HG02938 (cell line): ENCODE measurements around the gene ROM1.
A peak's percentile ranks its signal among the peaks of the same experiment; 100 is the strongest.
"Not testable (repeated sequence)": the region's sequence is repeated elsewhere in the genome, so short reads cannot be mapped to it uniquely, and the experiment has no call there.

Source experiments
- ATAC-seq: cut with Tn5 transposase; IDR thresholded peaks from one replicate; pipeline ENCODE4 v1.9.1; 2021; ENCODE audit warnings: mild to moderate bottlenecking, moderate library complexity; ENCODE audit not compliant: unreplicated experiment

ROM1 gene

GRCh38 chr11:62581735-62582134 lies 31.3 kb upstream of the ROM1 start:
- ATAC-seq = not testable (repeated sequence)

GRCh38 chr11:62585356-62585755 lies 27.7 kb upstream of the ROM1 start:
- ATAC-seq = not testable (repeated sequence)

GRCh38 chr11:62588966-62589637 lies 24.0 kb upstream of the ROM1 start:
- no peak for ATAC-seq

DNA sequence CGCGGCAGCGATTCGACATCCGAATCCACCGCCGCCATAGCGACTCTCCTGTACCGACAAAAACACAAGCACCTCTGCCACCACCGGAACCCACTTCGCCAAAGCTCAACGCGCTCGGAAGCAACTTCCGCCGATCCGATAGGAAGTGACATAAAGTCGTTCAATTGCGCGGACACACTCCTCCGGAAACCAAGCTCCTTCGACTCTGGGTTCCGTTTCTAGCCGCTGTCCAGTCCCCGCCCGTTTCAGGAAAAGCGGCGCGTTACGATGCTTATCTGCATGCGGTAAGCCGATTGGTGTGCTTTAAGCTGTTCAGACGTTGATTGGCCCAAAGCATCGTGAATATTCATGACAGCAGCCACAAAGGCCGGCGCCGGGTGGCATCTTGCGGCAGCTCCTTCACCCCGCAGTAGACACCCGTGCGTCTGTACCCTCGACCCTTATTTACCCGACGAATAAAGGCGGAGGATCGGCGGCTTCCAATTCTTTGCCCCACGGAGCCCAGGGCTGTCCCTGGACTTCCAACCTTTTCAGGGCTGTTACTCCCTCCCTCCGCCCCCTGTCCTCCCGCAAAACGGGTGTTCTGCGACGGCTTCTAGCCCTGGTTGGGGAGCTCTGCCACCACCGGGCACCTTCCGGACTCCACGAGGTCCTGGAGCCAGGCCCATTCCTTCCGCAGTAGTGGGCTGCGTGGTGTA lies 21.5 kb upstream of the ROM1 start, which contains the start of gene TUT1:
Gene TUT1 (minus strand): TSS at position 76 of the 698 bp plus-strand sequence. CDS start 38 bp downstream, at position 38.
- peak; percentile 87 for ATAC-seq

- ATAC-seq = no peak
These were observed 20.8 kb upstream of the ROM1 start for GRCh38 chr11:62592146-62592815.

DNA sequence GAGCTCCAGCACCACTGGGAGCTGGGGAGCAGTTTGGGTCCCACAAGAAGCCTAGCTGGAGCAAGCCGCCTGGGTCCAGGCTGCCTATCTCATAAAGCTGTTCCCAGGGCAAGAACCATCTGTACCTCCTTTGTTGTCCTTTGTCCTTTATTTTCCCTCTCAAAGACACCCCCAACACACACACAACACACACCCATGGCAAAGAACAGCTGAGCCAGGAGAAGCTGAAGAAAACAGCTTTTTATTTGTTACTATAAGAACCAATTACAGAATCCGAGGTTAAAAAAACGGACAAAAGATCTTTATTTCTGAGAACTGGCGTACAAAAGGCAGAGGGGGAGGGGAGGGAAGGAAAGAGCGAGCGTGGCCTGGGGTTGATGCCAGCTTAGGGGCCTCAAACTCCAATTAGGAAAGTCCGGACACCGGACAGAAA lies 20.1 kb upstream of the ROM1 start:
- ATAC-seq = no peak

DNA sequence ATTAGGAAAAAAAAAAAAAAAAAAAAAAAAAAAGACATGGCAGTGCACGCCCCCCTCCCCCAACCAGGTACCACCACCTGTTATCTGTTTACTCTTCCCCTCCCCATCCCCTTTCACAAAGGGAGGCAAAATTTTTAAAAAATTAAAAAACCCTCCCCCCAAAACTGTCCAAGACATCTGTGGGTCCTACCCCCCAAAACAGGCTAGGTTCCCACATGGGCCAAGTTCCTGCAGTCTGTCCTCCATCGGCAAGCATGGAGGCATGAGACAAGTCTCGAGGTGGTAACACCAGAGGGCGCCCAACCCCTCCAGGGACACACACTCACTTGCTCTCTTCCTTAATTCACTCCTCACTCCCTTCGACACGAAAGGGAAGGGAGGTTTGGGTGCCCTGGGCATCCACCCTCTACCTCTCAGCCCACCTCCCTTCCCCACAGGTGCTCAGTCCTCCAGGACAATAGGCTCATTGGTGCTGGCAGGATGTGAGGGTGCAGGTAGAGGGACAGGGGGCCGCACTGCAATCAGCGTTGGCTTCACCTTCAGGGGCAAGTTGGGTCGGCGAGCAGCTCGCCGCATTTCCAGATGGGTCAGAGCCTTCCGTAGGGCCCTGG lies 19.5 kb upstream of the ROM1 start:
- ATAC-seq = no peak

DNA sequence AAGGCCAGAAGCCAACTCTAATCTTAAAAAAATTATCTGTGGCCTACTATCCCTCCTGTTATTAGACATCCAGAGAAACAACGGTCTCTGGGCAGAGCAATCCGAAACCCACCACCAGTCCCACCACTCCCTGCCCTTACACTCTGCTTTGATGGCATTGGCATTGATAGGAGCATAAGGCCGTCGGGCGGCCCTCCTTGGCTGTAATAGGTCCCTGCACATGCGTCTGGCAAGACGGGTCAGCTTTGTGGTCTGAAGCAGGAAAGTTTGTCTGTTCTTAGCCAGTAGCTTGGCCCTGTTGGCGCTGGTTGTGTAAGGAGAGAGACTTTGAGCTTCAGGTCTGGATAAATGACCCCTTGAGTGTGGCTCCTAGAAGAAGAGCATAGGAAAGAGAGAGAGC lies 17.9 kb upstream of the ROM1 start:
- no peak for ATAC-seq

- ATAC-seq = peak; percentile 35
These were observed 13.9 kb upstream of the ROM1 start for GRCh38 chr11:62599069-62599696.

DNA sequence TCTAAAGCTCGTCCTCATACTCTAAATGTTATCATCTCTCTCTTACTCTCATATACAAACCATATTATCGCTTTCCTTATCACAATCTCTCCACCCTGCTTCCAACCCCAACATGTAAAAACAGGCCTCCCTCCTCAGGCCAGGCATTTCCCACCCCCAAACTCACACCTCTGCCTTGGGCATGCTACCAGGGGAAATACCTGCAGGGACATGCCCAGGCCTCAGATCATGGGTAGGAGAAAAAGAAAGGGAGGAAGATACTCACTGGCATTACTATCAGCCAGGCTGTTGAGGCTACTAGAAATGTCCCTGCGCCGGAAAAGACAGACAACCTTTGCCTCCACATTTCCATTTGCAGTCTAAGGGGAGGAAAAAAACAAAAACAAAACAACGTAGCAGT lies 13.2 kb upstream of the ROM1 start:
- ATAC-seq = no peak

- ATAC-seq = no peak
These were observed 12.5 kb upstream of the ROM1 start for GRCh38 chr11:62600367-62601121.

DNA sequence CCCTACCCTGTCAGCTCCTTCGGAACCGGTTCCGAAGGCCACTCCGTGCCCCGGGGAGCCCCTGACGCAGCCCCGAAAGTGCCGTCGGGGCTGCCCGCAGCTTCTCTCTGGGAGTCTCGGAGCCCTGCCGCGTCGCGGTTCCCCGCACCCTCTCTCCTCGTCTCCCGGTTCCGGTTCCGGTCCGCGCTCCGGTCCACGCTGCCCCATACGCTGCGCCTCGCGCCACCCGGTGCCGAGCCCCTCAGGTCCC lies 12.0 kb upstream of the ROM1 start:
- ATAC-seq = no peak

- peak; percentile 71 for ATAC-seq
These were observed 11.5 kb upstream of the ROM1 start, which contains the start of gene MTA2 for GRCh38 chr11:62601372-62602140. TSS of gene MTA2 (minus strand) at chr11:62601865. CDS start at chr11:62601450, 415 bp downstream.

DNA sequence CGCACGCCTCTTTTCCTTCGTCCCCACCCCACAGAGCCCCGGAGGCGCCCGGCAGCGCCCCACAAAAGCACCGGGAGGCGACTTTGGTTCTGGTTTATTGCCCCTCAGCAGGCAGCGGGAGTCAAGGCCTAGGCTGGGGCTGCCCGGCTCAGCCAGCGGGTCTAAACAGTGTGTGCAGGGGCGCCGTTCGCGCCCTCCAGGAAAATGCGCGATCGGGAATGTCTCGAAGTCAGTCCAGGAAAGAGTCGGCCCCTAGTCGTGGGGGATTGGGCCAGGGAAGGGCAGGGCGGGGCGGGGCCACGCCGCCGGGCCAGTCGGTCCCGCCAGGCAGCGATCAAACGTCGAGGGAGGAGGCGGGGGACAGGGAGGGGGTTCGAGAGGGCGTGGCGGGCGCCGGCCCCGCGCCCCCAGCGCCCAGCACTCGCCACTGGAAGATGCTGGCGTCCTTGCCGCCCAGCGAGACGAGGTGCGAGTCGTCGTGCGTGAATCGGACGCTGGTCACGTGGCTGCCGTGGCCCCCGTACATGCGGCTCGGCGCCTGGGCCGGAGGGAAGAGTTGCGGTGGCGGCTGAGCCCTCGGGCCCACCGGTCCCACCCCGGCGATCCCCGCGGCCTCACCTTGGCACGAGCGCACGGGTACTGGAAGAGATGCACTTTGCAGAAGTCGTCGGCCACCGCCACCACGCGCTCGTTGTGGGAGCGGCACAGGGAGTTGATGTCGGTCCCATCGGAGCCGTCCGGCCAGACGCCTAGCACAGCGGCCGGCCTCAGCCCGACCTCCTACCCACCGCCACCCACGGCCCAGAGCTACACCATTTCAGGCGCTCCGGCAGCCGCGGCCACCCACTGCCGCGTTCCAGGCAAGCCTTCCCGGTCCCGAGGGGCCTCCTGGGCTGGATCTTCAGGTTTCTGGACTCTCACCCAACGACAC lies 10.7 kb upstream of the ROM1 start:
- no peak for ATAC-seq

DNA sequence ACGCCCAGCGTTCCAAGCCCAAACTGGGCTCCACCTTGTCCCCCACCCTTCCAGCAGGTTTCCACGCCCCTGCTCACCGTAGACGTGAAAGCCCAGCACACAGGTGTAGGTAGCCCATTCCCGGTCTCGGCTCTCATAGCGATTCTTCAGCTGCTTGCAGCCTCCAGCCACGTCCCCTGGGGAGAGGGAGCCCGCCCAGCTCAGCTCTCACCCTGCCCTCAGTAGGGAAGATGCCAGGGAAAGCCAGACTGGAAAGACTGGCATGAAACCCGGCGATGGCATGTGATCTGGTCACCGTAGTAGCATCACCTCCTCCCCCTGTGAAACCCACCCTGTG lies 10.0 kb upstream of the ROM1 start:
- ATAC-seq = no peak

DNA sequence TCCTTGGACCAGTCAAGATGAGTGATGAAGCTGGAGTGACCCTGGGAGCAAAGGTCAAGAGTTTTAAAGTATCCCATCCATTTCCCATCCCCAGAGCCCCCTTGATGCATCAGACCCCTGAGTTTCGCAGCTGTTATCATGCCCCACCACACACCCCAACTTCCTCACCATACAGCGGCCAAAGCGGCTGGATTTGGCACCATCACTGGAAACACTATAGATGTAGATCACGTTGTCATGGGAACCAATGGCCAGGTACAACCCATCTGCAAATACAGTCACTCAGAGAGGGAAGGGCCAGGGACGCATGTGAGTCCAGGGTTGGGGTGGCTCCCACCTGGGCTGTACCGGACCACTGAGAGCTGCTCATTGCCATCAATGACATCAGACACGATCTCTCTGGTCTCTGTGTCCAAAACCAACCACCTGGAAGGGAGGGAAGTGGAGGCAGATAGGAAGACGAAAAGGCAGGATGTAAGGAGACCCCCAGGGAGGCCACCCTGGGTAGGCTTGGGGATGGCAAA lies 9.2 kb upstream of the ROM1 start:
- ATAC-seq = no peak

DNA sequence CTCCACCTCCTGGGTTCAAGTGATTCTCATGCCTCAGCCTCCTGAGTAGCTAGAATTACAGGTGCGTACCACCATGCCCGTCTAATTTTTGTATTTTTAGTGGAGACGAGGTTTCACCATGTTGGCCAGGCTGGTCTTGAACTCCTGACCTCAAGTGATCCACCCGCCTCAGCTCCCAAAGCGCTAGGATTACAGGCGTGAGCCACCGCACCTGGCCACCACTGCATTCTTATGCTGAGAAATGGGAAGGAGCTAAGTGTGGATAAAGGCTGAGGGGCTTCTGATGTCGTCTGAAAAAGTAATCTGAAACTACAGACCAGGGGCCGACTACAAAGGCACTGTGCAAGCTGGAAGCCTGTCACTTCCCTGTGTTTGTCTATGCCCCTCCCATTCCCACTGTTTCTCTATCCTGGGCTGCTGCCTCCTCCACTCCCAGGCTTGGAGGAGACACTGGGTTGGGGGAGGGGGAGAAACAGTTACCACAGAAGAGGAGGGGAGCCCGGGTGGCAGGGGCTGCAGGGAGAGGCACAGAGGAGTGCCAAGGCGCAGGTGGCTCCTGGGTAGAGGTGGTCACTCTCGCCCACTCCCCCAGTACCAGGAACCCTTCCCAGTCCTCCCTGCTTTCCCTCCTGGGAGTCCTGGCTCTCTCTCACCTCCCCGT lies 8.5 kb upstream of the ROM1 start:
- no peak for ATAC-seq

GRCh38 chr11:62605467-62605866 lies 7.6 kb upstream of the ROM1 start:
- no peak for ATAC-seq
